ENCODE measurements around the gene UIMC1. TPM values are rescaled to one million over a fixed set of nuclear protein-coding genes. Genes with fewer than 3 reads are reported as not detected.

UIMC1 gene
- total RNA-seq, 1 experiment from 2014 or later: 53.0 TPM

DNA sequence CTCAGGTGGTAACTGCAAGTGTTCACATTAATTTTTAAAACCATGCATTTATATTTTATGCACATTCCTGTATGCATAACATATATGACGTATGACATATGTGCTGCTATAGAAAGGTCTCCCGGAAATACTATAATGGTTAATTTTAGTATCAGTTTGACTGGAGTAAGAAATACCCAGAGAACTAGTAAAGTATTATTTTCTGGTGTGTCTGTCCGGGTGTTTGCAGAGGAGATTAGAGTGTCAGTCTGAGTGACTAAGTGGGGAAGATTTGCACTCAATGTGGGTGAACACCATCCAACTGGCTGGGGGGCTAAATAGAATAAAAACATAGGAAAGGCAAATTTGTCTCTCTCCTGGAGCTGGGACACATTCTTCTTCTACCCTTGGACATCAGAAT lies 26.9 kb downstream of the UIMC1 start:
- H3K27me3 Mint-ChIP-seq (ENCODE audit: low read depth): no peaks in the 10 kb centered on the region

More for the DNA sequence above, 26.9 kb downstream of the UIMC1 start:
- Histone ChIP-seq H4K20me1 (ENCODE audit: control insufficient read depth, insufficient read depth, insufficient read length) (no peaks in the 10 kb centered on the region), H3K9ac (ENCODE audit: extremely low read depth, insufficient read length, low read length) (no peak overlapping the region), H2BK120ac (ENCODE audit: low read depth, low read length, poor library complexity, severe bottlenecking) (no peak overlapping the region), H2BK5ac (ENCODE audit: insufficient read length, low read length) (no peak overlapping the region), H3T11ph (ENCODE audit: low read length) (no peak overlapping the region), H4K8ac (replicated peaks; ENCODE audit: insufficient read length, low read depth, low read length) (no peak overlapping the region), H3K27me3 (ENCODE audit: insufficient read depth, low read length) (no peaks in the 10 kb centered on the region), H3K23ac (ENCODE audit: insufficient read length, low read depth, low read length) (no peak overlapping the region), H2BK15ac (ENCODE audit: low read depth, low read length) (no peak overlapping the region), H3K18ac (ENCODE audit: insufficient read length, low read depth, low read length) (no peak overlapping the region), H2AK5ac (ENCODE audit: insufficient read length, low read length) (no peak overlapping the region), H2BK12ac (ENCODE audit: insufficient read length, low read depth, low read length) (no peak overlapping the region), H3K4ac (ENCODE audit: low read depth, low read length) (no peak overlapping the region), H3K14ac (ENCODE audit: insufficient read depth, low read length) (no peak overlapping the region), H3K4me1 (ENCODE audit: insufficient read depth, low read length) (no peaks in the 10 kb centered on the region), H3K4me2 (ENCODE audit: insufficient read depth, insufficient read length, low read length) (no peak overlapping the region), H3K23me2 (ENCODE audit: insufficient read length, low read depth, low read length, poor library complexity, severe bottlenecking) (no peaks in the 10 kb centered on the region), H3K9me3 (ENCODE audit: control insufficient read depth, low read depth, low read length) (no peaks in the 10 kb centered on the region), H2BK20ac (ENCODE audit: low read depth, low read length, poor library complexity, severe bottlenecking) (no peak overlapping the region), H2AFZ (ENCODE audit: low read length) (no peak overlapping the region), H4K5ac (ENCODE audit: insufficient read length, low read depth, low read length) (no peak overlapping the region), H3K56ac (ENCODE audit: insufficient read length, low read depth, low read length) (no peak overlapping the region), H3K27ac (ENCODE audit: insufficient read length, low read depth, low read length) (no peak overlapping the region), H4K91ac (ENCODE audit: insufficient read length, low read depth, low read length) (no peak overlapping the region), H3K79me2 (ENCODE audit: insufficient read depth, low read length) (no peaks in the 10 kb centered on the region; the same call in 1 of the 2 replicates), H3K79me1 (ENCODE audit: insufficient read depth, low read depth, low read length, poor library complexity, severe bottlenecking) (no peaks in the 10 kb centered on the region)
- Mint-ChIP-seq H3K4me1 (no peaks in the 10 kb centered on the region), H3K36me3 (ENCODE audit: insufficient read depth in 1 of 3, low read depth in 3 of 3) (peaks cover 47 to 70% (median 68%) of the 10 kb centered on the region in 3 experiments), H3K4me3 (no peak overlapping the region), H3K9me3 (peaks cover 13 to 15% of the 10 kb centered on the region in 2 experiments), H3K27ac (no peak overlapping the region; a peak in 1 of 7 replicates)
- DNase-seq: no peak
- TF ChIP-seq CTCF (conservative IDR thresholded peaks at IDR 0.05): no peak
- no CpG with 5 or more reads among the region's 3 CpGs for WGBS (ENCODE audit: extremely low coverage, insufficient read length, low lambda C conversion rate)

All from H9 (cell line).